IMR-90 (cell line): Measurements from ENCODE around the gene PCAT6.
"Not testable (repeated sequence)": the region's sequence is repeated elsewhere in the genome, so short reads cannot be mapped to it uniquely, and the experiment has no call there.

Experiments used
- BHLHE40 ChIP-seq: fragments of 150-350 bp; IDR thresholded peaks from 2 replicates; pipeline ENCODE4 v1.6.1; 2016; ENCODE audit warnings: mild to moderate bottlenecking, low read depth, low read length
- CEBPB ChIP-seq: IDR thresholded peaks from 2 replicates; pipeline ENCODE4 v1.6.1; 2012; ENCODE audit warnings: low read depth, low read length, improper control_type of control experiment
- CTCF ChIP-seq: conservative IDR thresholded peaks from 2 replicates; pipeline ENCODE4 v1.5.1; 2012; ENCODE audit warnings: mild to moderate bottlenecking, low read depth, low read length, improper control_type of control experiment
- MXI1 ChIP-seq: IDR thresholded peaks from 2 replicates; pipeline ENCODE4 v1.6.1; 2012; ENCODE audit warnings: low read depth, mild to moderate bottlenecking, low read length, moderate library complexity, borderline replicate concordance
- NFE2L2 ChIP-seq: fragments of 150-350 bp; IDR thresholded peaks from 2 replicates; pipeline ENCODE4 v1.6.1; 2016; ENCODE audit warnings: low read depth, mild to moderate bottlenecking, low read length
- POLR2A ChIP-seq: IDR thresholded peaks from 2 replicates; pipeline ENCODE4 v1.6.1; 2012; ENCODE audit warnings: mild to moderate bottlenecking, low read depth, low read length
- RAD21 ChIP-seq: IDR thresholded peaks from 2 replicates; pipeline ENCODE4 v1.6.1; 2012; ENCODE audit warnings: low read length, improper control_type of control experiment
- SMC3 ChIP-seq: fragments of 150-350 bp; IDR thresholded peaks from 2 replicates; pipeline ENCODE4 v1.6.1; 2016; ENCODE audit warnings: low read depth, mild to moderate bottlenecking, antibody characterized with exemption, low read length, moderate library complexity

- TF ChIP-seq CEBPB, POLR2A, CTCF, BHLHE40, SMC3, RAD21, MXI1, NFE2L2: not testable (repeated sequence)
These were observed 15.8 kb upstream of the PCAT6 start for GRCh38 chr1:202794931-202795330.
